Panc1 (cell line): ENCODE measurements around the gene JHY.
"Not testable (repeated sequence)": the region's sequence is repeated elsewhere in the genome, so short reads cannot be mapped to it uniquely, and the experiment has no call there.

Source experiments
- CTCF ChIP-seq: fragments of 450-650 bp; IDR thresholded peaks from 2 replicates; pipeline ENCODE4 v1.5.1; 2017; ENCODE audit warnings: mild to moderate bottlenecking
- POLR2AphosphoS5 ChIP-seq: IDR thresholded peaks from 2 replicates; pipeline ENCODE4 v1.6.1; 2012; ENCODE audit warnings: mild to moderate bottlenecking, low read depth, low read length, moderate library complexity
- REST ChIP-seq, 2 experiments: IDR thresholded peaks; 2 replicates each; pipeline ENCODE4 v1.6.1; 2011 to 2012; ENCODE audit warnings: low read depth in 2 of 2, control low read depth in 1 of 2, low read length in 1 of 2, mild to moderate bottlenecking in 1 of 2, moderate library complexity in 1 of 2; ENCODE audit not compliant: insufficient read depth in 1 of 2
- SIN3A ChIP-seq: IDR thresholded peaks from 2 replicates; pipeline ENCODE4 v1.6.1; 2012; ENCODE audit warnings: low read depth, mild to moderate bottlenecking, low read length, moderate library complexity, borderline replicate concordance; ENCODE audit not compliant: insufficient read depth
- TCF7L2 ChIP-seq: IDR thresholded peaks from 2 replicates; pipeline ENCODE4 v1.6.1; 2011; ENCODE audit warnings: mild to moderate bottlenecking, low read depth, low read length, inconsistent platforms

- not testable (repeated sequence) for TF ChIP-seq CTCF; TCF7L2; POLR2AphosphoS5; REST (IDR thresholded peaks at IDR 0.05; ENCODE audit: insufficient read depth in 1 of 2, low read depth in 2 of 2, low read length in 1 of 2); SIN3A
These were observed 19.4 kb upstream of the JHY start for GRCh38 chr11:122863154-122863553.
